ENCODE results near the gene NELL2. TPM values are rescaled to one million over a fixed set of nuclear protein-coding genes. Genes with fewer than 3 reads are reported as not detected.

NELL2 gene
- total and polyA plus RNA-seq, 10 of the 15 experiments (the other 5 are each of a cell fraction or from before 2014, with no cell fraction given): 0.27 to 2.3 (median 0.76) TPM

DNA sequence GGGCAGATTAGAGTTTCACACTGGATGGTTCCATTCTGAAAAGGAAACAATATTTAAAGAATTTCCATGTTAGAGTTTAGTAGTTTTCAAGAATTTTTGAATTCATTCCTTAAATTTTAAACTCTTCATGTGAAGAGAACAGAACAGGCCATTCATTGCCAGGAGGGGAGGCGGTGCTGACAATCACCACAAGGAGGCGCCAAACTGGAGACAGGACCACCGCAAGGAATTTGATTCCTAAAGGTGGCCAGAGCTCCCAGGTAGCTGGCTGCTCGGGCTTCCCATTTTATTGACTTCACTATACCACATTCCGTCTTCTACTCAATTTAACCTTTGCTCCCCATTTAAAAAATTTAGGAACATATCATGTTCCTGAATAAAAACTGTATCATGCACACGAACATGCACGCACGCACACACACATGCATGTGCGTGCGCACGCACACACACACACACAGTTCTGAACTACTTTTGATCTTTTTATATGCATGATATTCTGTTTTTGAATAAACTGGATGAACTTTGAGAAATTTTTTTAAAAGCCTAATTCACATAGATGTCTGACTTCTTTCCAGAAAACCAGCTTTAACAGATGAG, 101.2 kb downstream of the NELL2 start:
- in situ Hi-C loops (cut with MboI) (loop anchor here (10.0 kb wide), 1 partner anchor 150 kb away; no protein-coding TSS in a partner anchor), intact Hi-C loops (cut with micrococcal nuclease; ENCODE audit: unreplicated experiment) (loop anchor here (1.0 to 10.0 kb wide), 4 partner anchors 156 to 818 kb away; no protein-coding TSS in a partner anchor)
- no peak overlapping the region for H3K4me2 ChIP-seq (ENCODE audit: control insufficient read depth, insufficient read depth)
- no peak overlapping the region for H2AFZ ChIP-seq (ENCODE audit: control insufficient read depth, low read depth, low read length)
- H3K27me3 ChIP-seq (replicated peaks in 1 of 2; ENCODE audit: control insufficient read depth in 2 of 2, insufficient read depth in 2 of 2, low read length in 1 of 2): no peaks in the 10 kb centered on the region
- no peaks in the 10 kb centered on the region for H4K20me1 ChIP-seq (ENCODE audit: control insufficient read depth, insufficient read depth)
- BruUV-seq (replicated peaks): no TSS peak
- H3K4me3 ChIP-seq: no peak overlapping the region
- ATAC-seq (peak; percentile 63), DNase-seq (ENCODE audit: low read depth, low spot score) (no peak), FAIRE-seq (no peak)
- SMC1A ChIA-PET (ENCODE audit: uncharacterized antibody, unreplicated experiment): interaction anchor here (0.6 to 1.3 kb wide), 8 partner anchors 13 to 760 kb away, joined by 3 to 5 read pairs (median 3); no protein-coding TSS in a partner anchor
- H3K4me1 ChIP-seq (ENCODE audit: control insufficient read depth, insufficient read depth, low read length): no peaks in the 10 kb centered on the region
- no peaks in the 10 kb centered on the region for H3K9me3 ChIP-seq (replicated peaks; ENCODE audit: control insufficient read depth, insufficient read depth, low read length)
- TF ChIP-seq, protein P1, sequence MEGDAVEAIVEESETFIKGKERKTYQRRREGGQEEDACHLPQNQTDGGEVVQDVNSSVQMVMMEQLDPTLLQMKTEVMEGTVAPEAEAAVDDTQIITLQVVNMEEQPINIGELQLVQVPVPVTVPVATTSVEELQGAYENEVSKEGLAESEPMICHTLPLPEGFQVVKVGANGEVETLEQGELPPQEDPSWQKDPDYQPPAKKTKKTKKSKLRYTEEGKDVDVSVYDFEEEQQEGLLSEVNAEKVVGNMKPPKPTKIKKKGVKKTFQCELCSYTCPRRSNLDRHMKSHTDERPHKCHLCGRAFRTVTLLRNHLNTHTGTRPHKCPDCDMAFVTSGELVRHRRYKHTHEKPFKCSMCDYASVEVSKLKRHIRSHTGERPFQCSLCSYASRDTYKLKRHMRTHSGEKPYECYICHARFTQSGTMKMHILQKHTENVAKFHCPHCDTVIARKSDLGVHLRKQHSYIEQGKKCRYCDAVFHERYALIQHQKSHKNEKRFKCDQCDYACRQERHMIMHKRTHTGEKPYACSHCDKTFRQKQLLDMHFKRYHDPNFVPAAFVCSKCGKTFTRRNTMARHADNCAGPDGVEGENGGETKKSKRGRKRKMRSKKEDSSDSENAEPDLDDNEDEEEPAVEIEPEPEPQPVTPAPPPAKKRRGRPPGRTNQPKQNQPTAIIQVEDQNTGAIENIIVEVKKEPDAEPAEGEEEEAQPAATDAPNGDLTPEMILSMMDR (IDR thresholded peaks at IDR 0.05 in 2 of 3, conservative IDR thresholded peaks at IDR 0.05 in 1 of 3; ENCODE audit: control insufficient read depth in 2 of 3, extremely low read depth in 1 of 3, insufficient read depth in 1 of 3, low read depth in 3 of 3, low read length in 3 of 3): peak; percentile 66 to 85 (median 82)
- no peak for TF ChIP-seq ZNF24 (IDR thresholded peaks at IDR 0.05)
- TF ChIP-seq RAD21 (IDR thresholded peaks at IDR 0.05; ENCODE audit: insufficient read depth, low read depth, low read length): peak; percentile 61
- TF ChIP-seq ATF3 (IDR thresholded peaks at IDR 0.05; ENCODE audit: borderline replicate concordance, extremely low read depth, low read depth, low read length): 0 out of 2 replicates have a peak, but pooled peaks have one; percentile 16
- TF ChIP-seq SMC3 (IDR thresholded peaks at IDR 0.05; ENCODE audit: borderline replicate concordance, low read length): peak; percentile 74
- 0 out of 2 replicates have a peak, but pooled peaks have one; percentile 34 for TF ChIP-seq YY1 (IDR thresholded peaks at IDR 0.05; ENCODE audit: low read depth, low read length)
- H3K27ac ChIP-seq (ENCODE audit: control insufficient read depth, insufficient read depth): no peak overlapping the region
- H3K79me2 ChIP-seq (ENCODE audit: control insufficient read depth, insufficient read depth, low read length): no peaks in the 10 kb centered on the region
- CTCF ChIA-PET: interaction anchor here (0.6 to 3.9 kb wide), 15 partner anchors 10 to 761 kb away, joined by 3 to 24 read pairs (median 4); no protein-coding TSS in a partner anchor
- POLR2A ChIA-PET: no interaction called here
- no peaks in the 10 kb centered on the region for H3K36me3 ChIP-seq (ENCODE audit: control insufficient read depth in 2 of 2, insufficient read depth in 2 of 2, low read length in 1 of 2)
- H3K9ac ChIP-seq (ENCODE audit: control insufficient read depth, insufficient read depth, low read length): no peak overlapping the region
- RAD21 ChIA-PET (ENCODE audit: unreplicated experiment): interaction anchor here (1.4 to 3.2 kb wide), 3 partner anchors 156 to 761 kb away, joined by 4 to 14 read pairs (median 6); no protein-coding TSS in a partner anchor
- WGBS (ENCODE audit: insufficient coverage, insufficient replicate concordance, low lambda C conversion rate, missing lambda C conversion rate): 55% methylated on average over 11 of the region's 11 CpGs
